ENCODE data around the gene KIF12. TPM values are rescaled to one million over a fixed set of nuclear protein-coding genes. Genes with fewer than 3 reads are reported as not detected.
A peak's percentile ranks its signal among the peaks of the same experiment; 100 is the strongest.

The KIF12 gene
- total RNA-seq, 1 donor from 2014 or later, result not detected

- DNase-seq (ENCODE audit: low read depth), result no peak
- H3K4me3 ChIP-seq (ENCODE audit: low read depth, low read length), result no peak overlapping the region
- peaks cover 9% of the 10 kb centered on the region for H3K27me3 ChIP-seq (ENCODE audit: control insufficient read depth, insufficient read depth, low read length)
Observed at GRCh38 chr9:114124666-114125475, 25.8 kb upstream of the KIF12 start.

GRCh38 chr9:114124138-114124537 lies 25.0 kb upstream of the KIF12 start:
- TF ChIP-seq CTCF (IDR thresholded peaks at IDR 0.05; ENCODE audit: insufficient read depth, low read length, severe bottlenecking), result no peak
- Histone ChIP-seq H3K36me3 (ENCODE audit: control insufficient read depth, insufficient read depth, low read length) (no peaks in the 10 kb centered on the region), H3K4me3 (ENCODE audit: low read depth, low read length) (no peak overlapping the region), H3K27me3 (ENCODE audit: control insufficient read depth, insufficient read depth, low read length) (peaks cover 13% of the 10 kb centered on the region)
- DNase-seq (ENCODE audit: low read depth) (no peak), FAIRE-seq (no peak)

More at GRCh38 chr9:114124666-114125475, 25.8 kb upstream of the KIF12 start:
- FAIRE-seq, result no peak
- no peak for TF ChIP-seq CTCF (IDR thresholded peaks at IDR 0.05; ENCODE audit: insufficient read depth, low read length, severe bottlenecking)
- no peaks in the 10 kb centered on the region for H3K36me3 ChIP-seq (ENCODE audit: control insufficient read depth, insufficient read depth, low read length)

- H3K27me3 ChIP-seq (ENCODE audit: control insufficient read depth, insufficient read depth, low read length), result peaks cover 19% of the 10 kb centered on the region
- no peak overlapping the region for H3K4me3 ChIP-seq (ENCODE audit: low read depth, low read length)
- no peaks in the 10 kb centered on the region for H3K36me3 ChIP-seq (ENCODE audit: control insufficient read depth, insufficient read depth, low read length)
- peak; percentile 77 for FAIRE-seq
- no peak for DNase-seq (ENCODE audit: low read depth)
- TF ChIP-seq CTCF (IDR thresholded peaks at IDR 0.05; ENCODE audit: insufficient read depth, low read length, severe bottlenecking), result no peak
Observed at GRCh38 chr9:114123031-114123977, 24.2 kb upstream of the KIF12 start.

- no peak for TF ChIP-seq CTCF (IDR thresholded peaks at IDR 0.05; ENCODE audit: insufficient read depth, low read length, severe bottlenecking)
- FAIRE-seq, result peak; percentile 13
- Histone ChIP-seq H3K4me3 (ENCODE audit: low read depth, low read length) (no peak overlapping the region), H3K27me3 (ENCODE audit: control insufficient read depth, insufficient read depth, low read length) (peaks cover 23% of the 10 kb centered on the region), H3K36me3 (ENCODE audit: control insufficient read depth, insufficient read depth, low read length) (no peaks in the 10 kb centered on the region)
- no peak for DNase-seq (ENCODE audit: low read depth)
Observed at GRCh38 chr9:114122136-114123027, 23.3 kb upstream of the KIF12 start.

All from bronchial epithelial cell (primary cell).